GM12878 (cell line): ENCODE results near the gene EIF3A. TPM values are rescaled to one million over a fixed set of nuclear protein-coding genes. Genes with fewer than 3 reads are reported as not detected.

Experiments
- ATF7 ChIP-seq: fragments of 450-650 bp; IDR thresholded peaks from 2 replicates; pipeline ENCODE4 v1.6.1; 2016; ENCODE audit warnings: low read depth, mild to moderate bottlenecking
- CBX5 ChIP-seq: sonication (generic); IDR thresholded peaks from 2 replicates; pipeline ENCODE4 v1.6.1; 2016; ENCODE audit warnings: low read depth, moderate library complexity, mild to moderate bottlenecking, inconsistent platforms
- CEBPB ChIP-seq, 2 experiments: fragments of 150-350 bp in 1 of 2; IDR thresholded peaks; 2 replicates each; pipeline ENCODE4 v1.6.1; 2012 to 2014; ENCODE audit warnings: low read depth in 2 of 2, low read length in 2 of 2, borderline replicate concordance in 1 of 2, inconsistent platforms in 1 of 2
- CREB1 ChIP-seq: IDR thresholded peaks from 2 replicates; pipeline ENCODE4 v1.6.1; 2012; ENCODE audit warnings: low read depth, mild to moderate bottlenecking, inconsistent platforms
- MYC ChIP-seq: IDR thresholded peaks from 2 replicates; pipeline ENCODE4 v1.6.1; 2011; ENCODE audit warnings: mild to moderate bottlenecking, low read length, moderate library complexity, inconsistent platforms; ENCODE audit not compliant: insufficient read depth, insufficient replicate concordance, insufficient read length, severe bottlenecking
- NBN ChIP-seq: fragments of 450-650 bp; IDR thresholded peaks from 2 replicates; pipeline ENCODE4 v1.6.1; 2016
- PRDM15 ChIP-seq: fragments of 450-650 bp; formaldehyde crosslinking; IDR thresholded peaks from 2 replicates; pipeline ENCODE4 v1.4.0; 2020; ENCODE audit warnings: mild to moderate bottlenecking, moderate library complexity
- SIN3A ChIP-seq: IDR thresholded peaks from 2 replicates; pipeline ENCODE4 v1.6.1; 2012; ENCODE audit warnings: low read depth, low read length, improper control_type of control experiment
- SMARCA5 ChIP-seq: fragments of 450-650 bp; IDR thresholded peaks from 2 replicates; pipeline ENCODE4 v1.6.1; 2017; ENCODE audit warnings: mild to moderate bottlenecking
- SRF ChIP-seq, 2 experiments: IDR thresholded peaks; 2 replicates each; pipeline ENCODE4 v1.6.1; 2011; ENCODE audit warnings: low read depth in 2 of 2, low read length in 2 of 2, mild to moderate bottlenecking in 1 of 2, moderate library complexity in 1 of 2
- TAF1 ChIP-seq: IDR thresholded peaks from 2 replicates; pipeline ENCODE4 v1.6.1; 2011; ENCODE audit warnings: mild to moderate bottlenecking, low read depth, low read length, borderline replicate concordance
- TCF12 ChIP-seq: IDR thresholded peaks from 2 replicates; pipeline ENCODE4 v1.6.1; 2011; ENCODE audit warnings: low read depth, mild to moderate bottlenecking, low read length
- TCF3 ChIP-seq: IDR thresholded peaks from 2 replicates; pipeline ENCODE4 v1.6.1; 2012; ENCODE audit warnings: low read depth, mild to moderate bottlenecking, low read length, borderline replicate concordance; ENCODE audit not compliant: insufficient read depth
- ZBTB4 ChIP-seq: fragments of 450-650 bp; formaldehyde crosslinking; IDR thresholded peaks from 2 replicates; pipeline ENCODE4 v1.4.0; 2022; ENCODE audit warnings: mild to moderate bottlenecking, moderate library complexity
- ZZZ3 ChIP-seq: IDR thresholded peaks from 2 replicates; pipeline ENCODE4 v1.6.1; 2011; ENCODE audit warnings: low read depth; ENCODE audit not compliant: control insufficient read depth, insufficient read length
- polyA plus RNA-seq, 11 experiments: library from polyadenylated mRNA; depleted of rRNA in 4 of 11; unstranded in 6 of 11; stranded (reverse) in 5 of 11; fragments of >200 nt; fragmentation: Nextera tagmentation in 4 of 11; fragmentation: Illumina TruSeq in 1 of 11; extraction: Ambion mirVana in 4 of 11; extraction: Trizol in 1 of 11; gene quantifications; 1 replicate in 1 of 11; 2 replicates in 10 of 11; pipeline versions ENCODE4 v1.2.1 to v1.2.3, GENCODE V29; 2011 to 2016; ENCODE audit warnings: inconsistent platforms in 2 of 11, missing spikeins in 2 of 11, low read depth in 1 of 11
- total RNA-seq, 4 experiments: library from RNA; depleted of rRNA in 3 of 4; stranded (reverse); fragments of >200 nt in 3 of 4; fragmentation: Illumina TruSeq in 1 of 4; extraction: Trizol in 1 of 4; gene quantifications; 2 replicates each; pipeline versions ENCODE4 v1.2.1 to v1.2.3, GENCODE V29; 2013 to 2021
- TF ChIP-seq, protein P1 (sequence below): fragments of 450-650 bp; IDR thresholded peaks from 2 replicates; pipeline ENCODE4 v1.6.1; 2017; ENCODE audit warnings: mild to moderate bottlenecking
- TF ChIP-seq, protein P2 (sequence below): IDR thresholded peaks from 2 replicates; pipeline ENCODE4 v1.6.1; 2011; ENCODE audit warnings: mild to moderate bottlenecking, low read depth, low read length, moderate library complexity; ENCODE audit not compliant: insufficient replicate concordance
- TF ChIP-seq, protein P3 (sequence below): fragments of 450-650 bp; IDR thresholded peaks from 2 replicates; pipeline ENCODE4 v1.6.1; 2014; ENCODE audit warnings: mild to moderate bottlenecking

EIF3A gene
- total and polyA plus RNA-seq, 10 of the 15 experiments (the other 5 are each of a cell fraction or from before 2014, with no cell fraction given) = 42.3 to 195 (median 96.3) TPM

DNA sequence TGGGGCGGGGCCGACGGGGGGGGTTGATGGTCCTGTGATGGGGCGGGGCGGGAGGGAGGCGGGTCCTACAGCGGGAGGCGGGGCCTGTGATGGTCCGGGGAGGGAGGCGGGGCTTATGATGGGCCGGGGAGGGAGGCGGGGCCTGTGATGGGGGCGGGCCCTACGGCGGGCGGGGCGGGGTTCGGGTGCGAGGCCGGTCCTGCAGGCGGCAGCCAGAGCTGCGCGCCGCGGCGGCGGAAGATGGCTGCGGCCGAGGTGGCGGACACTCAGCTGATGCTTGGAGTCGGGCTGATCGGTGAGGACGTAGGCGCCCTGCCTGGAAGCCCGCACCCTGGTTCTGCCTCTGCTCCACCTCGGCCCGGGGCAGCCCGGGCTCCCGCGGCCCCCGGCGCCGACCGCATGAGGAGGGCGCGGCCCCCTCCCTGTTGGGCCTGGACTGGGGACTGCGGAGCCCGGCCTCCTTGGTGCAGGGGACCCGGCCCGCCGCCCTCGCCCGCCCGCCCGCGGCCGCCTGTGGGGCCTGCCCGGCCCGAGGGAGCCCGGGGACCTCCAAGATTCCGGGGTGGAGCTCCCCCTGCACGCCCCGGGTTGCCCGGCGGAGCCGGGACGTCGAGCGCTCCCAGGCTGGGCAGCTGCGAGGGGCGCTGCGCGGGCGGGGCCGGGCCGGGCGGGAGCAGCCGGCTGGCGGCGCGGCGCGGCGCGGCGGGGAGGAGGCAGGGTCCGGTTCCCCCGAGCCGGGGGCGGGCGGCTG lies 23.5 kb upstream of the EIF3A start, which contains the start of gene DENND10 (continued):
- TF ChIP-seq, protein P1, sequence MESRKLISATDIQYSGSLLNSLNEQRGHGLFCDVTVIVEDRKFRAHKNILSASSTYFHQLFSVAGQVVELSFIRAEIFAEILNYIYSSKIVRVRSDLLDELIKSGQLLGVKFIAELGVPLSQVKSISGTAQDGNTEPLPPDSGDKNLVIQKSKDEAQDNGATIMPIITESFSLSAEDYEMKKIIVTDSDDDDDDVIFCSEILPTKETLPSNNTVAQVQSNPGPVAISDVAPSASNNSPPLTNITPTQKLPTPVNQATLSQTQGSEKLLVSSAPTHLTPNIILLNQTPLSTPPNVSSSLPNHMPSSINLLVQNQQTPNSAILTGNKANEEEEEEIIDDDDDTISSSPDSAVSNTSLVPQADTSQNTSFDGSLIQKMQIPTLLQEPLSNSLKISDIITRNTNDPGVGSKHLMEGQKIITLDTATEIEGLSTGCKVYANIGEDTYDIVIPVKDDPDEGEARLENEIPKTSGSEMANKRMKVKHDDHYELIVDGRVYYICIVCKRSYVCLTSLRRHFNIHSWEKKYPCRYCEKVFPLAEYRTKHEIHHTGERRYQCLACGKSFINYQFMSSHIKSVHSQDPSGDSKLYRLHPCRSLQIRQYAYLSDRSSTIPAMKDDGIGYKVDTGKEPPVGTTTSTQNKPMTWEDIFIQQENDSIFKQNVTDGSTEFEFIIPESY = no peak
- no peak for TF ChIP-seq ZBTB4
- no peak for TF ChIP-seq CBX5
- peak; percentile 66; the same call in 1 of the 2 replicates for TF ChIP-seq TAF1
- no peak for TF ChIP-seq MYC
- TF ChIP-seq NBN = no peak
- TF ChIP-seq ATF7 = no peak
- TF ChIP-seq PRDM15 (CRISPR knock-in tag) = no peak
- no peak for TF ChIP-seq SIN3A
- TF ChIP-seq, protein P2, sequence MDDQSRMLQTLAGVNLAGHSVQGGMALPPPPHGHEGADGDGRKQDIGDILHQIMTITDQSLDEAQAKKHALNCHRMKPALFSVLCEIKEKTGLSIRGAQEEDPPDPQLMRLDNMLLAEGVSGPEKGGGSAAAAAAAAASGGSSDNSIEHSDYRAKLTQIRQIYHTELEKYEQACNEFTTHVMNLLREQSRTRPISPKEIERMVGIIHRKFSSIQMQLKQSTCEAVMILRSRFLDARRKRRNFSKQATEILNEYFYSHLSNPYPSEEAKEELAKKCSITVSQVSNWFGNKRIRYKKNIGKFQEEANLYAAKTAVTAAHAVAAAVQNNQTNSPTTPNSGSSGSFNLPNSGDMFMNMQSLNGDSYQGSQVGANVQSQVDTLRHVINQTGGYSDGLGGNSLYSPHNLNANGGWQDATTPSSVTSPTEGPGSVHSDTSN = no peak
- TF ChIP-seq, protein P3, sequence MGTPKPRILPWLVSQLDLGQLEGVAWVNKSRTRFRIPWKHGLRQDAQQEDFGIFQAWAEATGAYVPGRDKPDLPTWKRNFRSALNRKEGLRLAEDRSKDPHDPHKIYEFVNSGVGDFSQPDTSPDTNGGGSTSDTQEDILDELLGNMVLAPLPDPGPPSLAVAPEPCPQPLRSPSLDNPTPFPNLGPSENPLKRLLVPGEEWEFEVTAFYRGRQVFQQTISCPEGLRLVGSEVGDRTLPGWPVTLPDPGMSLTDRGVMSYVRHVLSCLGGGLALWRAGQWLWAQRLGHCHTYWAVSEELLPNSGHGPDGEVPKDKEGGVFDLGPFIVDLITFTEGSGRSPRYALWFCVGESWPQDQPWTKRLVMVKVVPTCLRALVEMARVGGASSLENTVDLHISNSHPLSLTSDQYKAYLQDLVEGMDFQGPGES = no peak
- TF ChIP-seq ZZZ3 = no peak
- no peak for TF ChIP-seq SRF (IDR thresholded peaks at IDR 0.05; ENCODE audit: low read depth in 2 of 2, low read length in 2 of 2)
- TF ChIP-seq CEBPB (IDR thresholded peaks at IDR 0.05; ENCODE audit: borderline replicate concordance in 1 of 2, low read depth in 2 of 2, low read length in 2 of 2) = no peak
- TF ChIP-seq TCF12 = 0 out of 2 replicates have a peak, but pooled peaks have one; percentile 12
- no peak for TF ChIP-seq SMARCA5
- 0 out of 2 replicates have a peak, but pooled peaks have one; percentile 53 for TF ChIP-seq TCF3
- no peak for TF ChIP-seq CREB1
